ENCODE data around the gene CCDC40. TPM values are rescaled to one million over a fixed set of nuclear protein-coding genes. Genes with fewer than 3 reads are reported as not detected.
A peak's percentile ranks its signal among the peaks of the same experiment; 100 is the strongest.

Gene CCDC40
- total RNA-seq, 1 experiment from 2014 or later = 16.3 TPM

DNA sequence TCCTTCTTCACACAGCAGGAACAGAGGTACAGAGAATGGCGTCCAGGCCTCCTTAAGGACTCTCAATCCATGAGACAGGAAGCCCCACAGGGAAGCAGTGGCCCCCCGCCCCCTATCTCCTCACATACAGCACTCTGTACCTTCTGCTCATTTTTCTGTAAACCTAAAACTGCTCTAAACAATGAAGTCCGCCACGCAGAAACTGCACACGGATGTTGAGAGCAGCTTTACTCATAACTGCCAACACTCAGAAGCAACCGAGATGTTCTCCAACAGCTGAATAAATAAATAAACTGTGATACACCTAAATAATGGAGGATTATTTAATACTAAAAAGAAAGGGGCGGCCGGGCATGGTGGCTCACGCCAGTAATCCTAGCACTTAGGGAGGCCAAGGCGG lies 10.6 kb upstream of the CCDC40 start:
- Mint-ChIP-seq H3K36me3 (0 out of 2 replicates have a peak, but pooled peaks cover 2% of the 10 kb centered on the region), H3K27me3 (ENCODE audit: low read depth) (no peaks in the 10 kb centered on the region), H3K27ac (no peak overlapping the region; the same call in 1 of the 2 replicates), H3K4me3 (no peak overlapping the region), H3K9me3 (peaks cover 5% of the 10 kb centered on the region), H3K4me1 (peaks cover 14% of the 10 kb centered on the region)
- CTCF ChIA-PET = interaction anchor here (0.8 to 3.7 kb wide), 3 partner anchors 18 to 55 kb away, joined by 3 to 36 read pairs (median 3); no protein-coding TSS in a partner anchor
- POLR2A ChIA-PET = interaction anchor here (0.5 to 0.6 kb wide), 2 partner anchors 9 to 206 kb away, joined by 3 to 4 read pairs; no protein-coding TSS in a partner anchor
- no peak for TF ChIP-seq ZNF219 (CRISPR knock-in tag; IDR thresholded peaks at IDR 0.05; ENCODE audit: borderline replicate concordance)
- no peak for TF ChIP-seq GTF2I (CRISPR knock-in tag; conservative IDR thresholded peaks at IDR 0.05)
- TF ChIP-seq, protein P1, sequence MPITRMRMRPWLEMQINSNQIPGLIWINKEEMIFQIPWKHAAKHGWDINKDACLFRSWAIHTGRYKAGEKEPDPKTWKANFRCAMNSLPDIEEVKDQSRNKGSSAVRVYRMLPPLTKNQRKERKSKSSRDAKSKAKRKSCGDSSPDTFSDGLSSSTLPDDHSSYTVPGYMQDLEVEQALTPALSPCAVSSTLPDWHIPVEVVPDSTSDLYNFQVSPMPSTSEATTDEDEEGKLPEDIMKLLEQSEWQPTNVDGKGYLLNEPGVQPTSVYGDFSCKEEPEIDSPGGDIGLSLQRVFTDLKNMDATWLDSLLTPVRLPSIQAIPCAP (CRISPR knock-in tag; IDR thresholded peaks at IDR 0.05) = no peak
- TF ChIP-seq, protein P2, sequence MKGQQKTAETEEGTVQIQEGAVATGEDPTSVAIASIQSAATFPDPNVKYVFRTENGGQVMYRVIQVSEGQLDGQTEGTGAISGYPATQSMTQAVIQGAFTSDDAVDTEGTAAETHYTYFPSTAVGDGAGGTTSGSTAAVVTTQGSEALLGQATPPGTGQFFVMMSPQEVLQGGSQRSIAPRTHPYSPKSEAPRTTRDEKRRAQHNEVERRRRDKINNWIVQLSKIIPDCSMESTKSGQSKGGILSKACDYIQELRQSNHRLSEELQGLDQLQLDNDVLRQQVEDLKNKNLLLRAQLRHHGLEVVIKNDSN (CRISPR knock-in tag; IDR thresholded peaks at IDR 0.05) = no peak
- TF ChIP-seq TCF7 (CRISPR knock-in tag; IDR thresholded peaks at IDR 0.05; ENCODE audit: low read depth) = no peak
- TF ChIP-seq ZNF317 (CRISPR knock-in tag; IDR thresholded peaks at IDR 0.05; ENCODE audit: borderline replicate concordance, low read depth) = no peak
- TF ChIP-seq, protein P3, sequence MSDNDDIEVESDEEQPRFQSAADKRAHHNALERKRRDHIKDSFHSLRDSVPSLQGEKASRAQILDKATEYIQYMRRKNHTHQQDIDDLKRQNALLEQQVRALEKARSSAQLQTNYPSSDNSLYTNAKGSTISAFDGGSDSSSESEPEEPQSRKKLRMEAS (CRISPR knock-in tag; IDR thresholded peaks at IDR 0.05) = no peak
- no peak for ATAC-seq
- DNase-seq (ENCODE audit: low spot score) = no peak

DNA sequence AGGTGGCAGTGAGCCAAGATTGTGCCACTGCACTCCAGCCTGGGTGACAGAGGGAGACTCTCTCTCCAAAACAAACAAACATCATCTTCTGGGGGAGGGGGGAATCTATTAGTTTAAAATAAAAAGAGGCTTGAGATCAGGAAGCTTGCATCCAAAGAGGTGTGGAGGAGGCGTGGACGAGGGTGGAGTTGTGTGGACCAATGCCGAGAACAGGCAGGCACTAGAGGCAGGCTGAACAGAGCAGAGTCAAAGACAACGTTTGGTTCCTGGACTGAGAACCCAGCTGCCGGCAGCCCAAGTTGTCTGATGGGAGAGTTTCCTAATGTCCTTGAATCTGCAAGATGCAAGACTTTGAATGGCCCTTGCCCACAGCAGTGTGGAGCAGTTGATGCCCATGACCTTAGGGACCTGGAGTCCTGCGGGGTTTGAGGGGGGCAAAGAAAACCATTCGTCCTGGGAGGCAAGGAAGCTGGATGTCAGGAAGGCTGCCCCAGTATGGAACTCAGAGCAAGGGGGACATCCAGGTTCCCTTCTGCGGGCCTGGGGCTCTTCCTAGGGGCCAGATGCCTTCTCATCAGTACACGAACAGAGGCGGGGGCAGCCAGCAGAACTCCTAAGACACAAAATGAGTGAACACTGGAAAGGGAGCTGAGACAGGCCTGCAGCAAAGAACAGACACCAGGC lies 9.9 kb upstream of the CCDC40 start:
- Mint-ChIP-seq H3K9me3 (peaks cover 3% of the 10 kb centered on the region), H3K27me3 (ENCODE audit: low read depth) (no peaks in the 10 kb centered on the region), H3K4me3 (no peak overlapping the region), H3K27ac (peak overlapping the region; percentile 20), H3K4me1 (peaks cover 21% of the 10 kb centered on the region), H3K36me3 (0 out of 2 replicates have a peak, but pooled peaks cover 2% of the 10 kb centered on the region)
- DNase-seq (ENCODE audit: low spot score) (no peak), ATAC-seq (no peak)
- TF ChIP-seq, protein P4, sequence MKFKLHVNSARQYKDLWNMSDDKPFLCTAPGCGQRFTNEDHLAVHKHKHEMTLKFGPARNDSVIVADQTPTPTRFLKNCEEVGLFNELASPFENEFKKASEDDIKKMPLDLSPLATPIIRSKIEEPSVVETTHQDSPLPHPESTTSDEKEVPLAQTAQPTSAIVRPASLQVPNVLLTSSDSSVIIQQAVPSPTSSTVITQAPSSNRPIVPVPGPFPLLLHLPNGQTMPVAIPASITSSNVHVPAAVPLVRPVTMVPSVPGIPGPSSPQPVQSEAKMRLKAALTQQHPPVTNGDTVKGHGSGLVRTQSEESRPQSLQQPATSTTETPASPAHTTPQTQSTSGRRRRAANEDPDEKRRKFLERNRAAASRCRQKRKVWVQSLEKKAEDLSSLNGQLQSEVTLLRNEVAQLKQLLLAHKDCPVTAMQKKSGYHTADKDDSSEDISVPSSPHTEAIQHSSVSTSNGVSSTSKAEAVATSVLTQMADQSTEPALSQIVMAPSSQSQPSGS (CRISPR knock-in tag; IDR thresholded peaks at IDR 0.05; ENCODE audit: borderline replicate concordance, low read depth) = no peak
- TF ChIP-seq, protein P2 (CRISPR knock-in tag; IDR thresholded peaks at IDR 0.05) = no peak
- TF ChIP-seq, protein P5, sequence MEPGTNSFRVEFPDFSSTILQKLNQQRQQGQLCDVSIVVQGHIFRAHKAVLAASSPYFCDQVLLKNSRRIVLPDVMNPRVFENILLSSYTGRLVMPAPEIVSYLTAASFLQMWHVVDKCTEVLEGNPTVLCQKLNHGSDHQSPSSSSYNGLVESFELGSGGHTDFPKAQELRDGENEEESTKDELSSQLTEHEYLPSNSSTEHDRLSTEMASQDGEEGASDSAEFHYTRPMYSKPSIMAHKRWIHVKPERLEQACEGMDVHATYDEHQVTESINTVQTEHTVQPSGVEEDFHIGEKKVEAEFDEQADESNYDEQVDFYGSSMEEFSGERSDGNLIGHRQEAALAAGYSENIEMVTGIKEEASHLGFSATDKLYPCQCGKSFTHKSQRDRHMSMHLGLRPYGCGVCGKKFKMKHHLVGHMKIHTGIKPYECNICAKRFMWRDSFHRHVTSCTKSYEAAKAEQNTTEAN (CRISPR knock-in tag; IDR thresholded peaks at IDR 0.05) = no peak
- TF ChIP-seq, protein P6, sequence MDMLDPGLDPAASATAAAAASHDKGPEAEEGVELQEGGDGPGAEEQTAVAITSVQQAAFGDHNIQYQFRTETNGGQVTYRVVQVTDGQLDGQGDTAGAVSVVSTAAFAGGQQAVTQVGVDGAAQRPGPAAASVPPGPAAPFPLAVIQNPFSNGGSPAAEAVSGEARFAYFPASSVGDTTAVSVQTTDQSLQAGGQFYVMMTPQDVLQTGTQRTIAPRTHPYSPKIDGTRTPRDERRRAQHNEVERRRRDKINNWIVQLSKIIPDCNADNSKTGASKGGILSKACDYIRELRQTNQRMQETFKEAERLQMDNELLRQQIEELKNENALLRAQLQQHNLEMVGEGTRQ (CRISPR knock-in tag; IDR thresholded peaks at IDR 0.05) = no peak
- TF ChIP-seq, protein P7, sequence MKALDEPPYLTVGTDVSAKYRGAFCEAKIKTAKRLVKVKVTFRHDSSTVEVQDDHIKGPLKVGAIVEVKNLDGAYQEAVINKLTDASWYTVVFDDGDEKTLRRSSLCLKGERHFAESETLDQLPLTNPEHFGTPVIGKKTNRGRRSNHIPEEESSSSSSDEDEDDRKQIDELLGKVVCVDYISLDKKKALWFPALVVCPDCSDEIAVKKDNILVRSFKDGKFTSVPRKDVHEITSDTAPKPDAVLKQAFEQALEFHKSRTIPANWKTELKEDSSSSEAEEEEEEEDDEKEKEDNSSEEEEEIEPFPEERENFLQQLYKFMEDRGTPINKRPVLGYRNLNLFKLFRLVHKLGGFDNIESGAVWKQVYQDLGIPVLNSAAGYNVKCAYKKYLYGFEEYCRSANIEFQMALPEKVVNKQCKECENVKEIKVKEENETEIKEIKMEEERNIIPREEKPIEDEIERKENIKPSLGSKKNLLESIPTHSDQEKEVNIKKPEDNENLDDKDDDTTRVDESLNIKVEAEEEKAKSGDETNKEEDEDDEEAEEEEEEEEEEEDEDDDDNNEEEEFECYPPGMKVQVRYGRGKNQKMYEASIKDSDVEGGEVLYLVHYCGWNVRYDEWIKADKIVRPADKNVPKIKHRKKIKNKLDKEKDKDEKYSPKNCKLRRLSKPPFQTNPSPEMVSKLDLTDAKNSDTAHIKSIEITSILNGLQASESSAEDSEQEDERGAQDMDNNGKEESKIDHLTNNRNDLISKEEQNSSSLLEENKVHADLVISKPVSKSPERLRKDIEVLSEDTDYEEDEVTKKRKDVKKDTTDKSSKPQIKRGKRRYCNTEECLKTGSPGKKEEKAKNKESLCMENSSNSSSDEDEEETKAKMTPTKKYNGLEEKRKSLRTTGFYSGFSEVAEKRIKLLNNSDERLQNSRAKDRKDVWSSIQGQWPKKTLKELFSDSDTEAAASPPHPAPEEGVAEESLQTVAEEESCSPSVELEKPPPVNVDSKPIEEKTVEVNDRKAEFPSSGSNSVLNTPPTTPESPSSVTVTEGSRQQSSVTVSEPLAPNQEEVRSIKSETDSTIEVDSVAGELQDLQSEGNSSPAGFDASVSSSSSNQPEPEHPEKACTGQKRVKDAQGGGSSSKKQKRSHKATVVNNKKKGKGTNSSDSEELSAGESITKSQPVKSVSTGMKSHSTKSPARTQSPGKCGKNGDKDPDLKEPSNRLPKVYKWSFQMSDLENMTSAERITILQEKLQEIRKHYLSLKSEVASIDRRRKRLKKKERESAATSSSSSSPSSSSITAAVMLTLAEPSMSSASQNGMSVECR (CRISPR knock-in tag; IDR thresholded peaks at IDR 0.05; ENCODE audit: borderline replicate concordance) = no peak
- TF ChIP-seq JUN (CRISPR knock-in tag; IDR thresholded peaks at IDR 0.05) (no peak), ELF4 (CRISPR knock-in tag; IDR thresholded peaks at IDR 0.05; ENCODE audit: low read depth) (no peak), RORB (CRISPR knock-in tag; IDR thresholded peaks at IDR 0.05) (no peak), KAT7 (CRISPR knock-in tag; IDR thresholded peaks at IDR 0.05; ENCODE audit: borderline replicate concordance) (no peak), ZNF423 (CRISPR knock-in tag; IDR thresholded peaks at IDR 0.05) (no peak)
- TF ChIP-seq, protein P8, sequence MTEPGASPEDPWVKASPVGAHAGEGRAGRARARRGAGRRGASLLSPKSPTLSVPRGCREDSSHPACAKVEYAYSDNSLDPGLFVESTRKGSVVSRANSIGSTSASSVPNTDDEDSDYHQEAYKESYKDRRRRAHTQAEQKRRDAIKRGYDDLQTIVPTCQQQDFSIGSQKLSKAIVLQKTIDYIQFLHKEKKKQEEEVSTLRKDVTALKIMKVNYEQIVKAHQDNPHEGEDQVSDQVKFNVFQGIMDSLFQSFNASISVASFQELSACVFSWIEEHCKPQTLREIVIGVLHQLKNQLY (CRISPR knock-in tag; IDR thresholded peaks at IDR 0.05) = no peak
- TF ChIP-seq, protein P9, sequence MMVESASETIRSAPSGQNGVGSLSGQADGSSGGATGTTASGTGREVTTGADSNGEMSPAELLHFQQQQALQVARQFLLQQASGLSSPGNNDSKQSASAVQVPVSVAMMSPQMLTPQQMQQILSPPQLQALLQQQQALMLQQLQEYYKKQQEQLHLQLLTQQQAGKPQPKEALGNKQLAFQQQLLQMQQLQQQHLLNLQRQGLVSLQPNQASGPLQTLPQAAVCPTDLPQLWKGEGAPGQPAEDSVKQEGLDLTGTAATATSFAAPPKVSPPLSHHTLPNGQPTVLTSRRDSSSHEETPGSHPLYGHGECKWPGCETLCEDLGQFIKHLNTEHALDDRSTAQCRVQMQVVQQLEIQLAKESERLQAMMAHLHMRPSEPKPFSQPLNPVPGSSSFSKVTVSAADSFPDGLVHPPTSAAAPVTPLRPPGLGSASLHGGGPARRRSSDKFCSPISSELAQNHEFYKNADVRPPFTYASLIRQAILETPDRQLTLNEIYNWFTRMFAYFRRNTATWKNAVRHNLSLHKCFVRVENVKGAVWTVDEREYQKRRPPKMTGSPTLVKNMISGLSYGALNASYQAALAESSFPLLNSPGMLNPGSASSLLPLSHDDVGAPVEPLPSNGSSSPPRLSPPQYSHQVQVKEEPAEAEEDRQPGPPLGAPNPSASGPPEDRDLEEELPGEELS (CRISPR knock-in tag; IDR thresholded peaks at IDR 0.05) = no peak
- CTCF ChIA-PET = interaction anchor here (1.4 to 3.7 kb wide), 5 partner anchors 19 to 98 kb away, joined by 3 to 36 read pairs (median 5); partner anchors contain the start of gene GAA
- POLR2A ChIA-PET = interaction anchor here (0.6 kb wide), 1 partner anchor 8 kb away, joined by 4 read pairs; no protein-coding TSS in a partner anchor

Measured in WTC11 (cell line).